ENCODE measurements around the gene ADARB2. TPM values are rescaled to one million over a fixed set of nuclear protein-coding genes. Genes with fewer than 3 reads are reported as not detected.

Gene ADARB2
- total and polyA plus RNA-seq, 4 donors = 0.55 to 0.70 (median 0.59) TPM; not detected in 1

GRCh38 chr10:1465993-1466764, 271.1 kb downstream of the ADARB2 start:
- H3K9me3 ChIP-seq (ENCODE audit: control insufficient read depth in 4 of 4, low read length in 3 of 4) = peaks cover 0 to 2% (median 0%) of the 10 kb centered on the region in 4 donors
- TF ChIP-seq FOXA2 (IDR thresholded peaks at IDR 0.05) (no peak), HNF4A (conservative IDR thresholded peaks at IDR 0.05) (peak; percentile 42 to 45), ZBTB33 (IDR thresholded peaks at IDR 0.05) (no peak)
- no peak overlapping the region for H3K4me3 ChIP-seq (ENCODE audit: low read depth in 1 of 3, low read length in 3 of 3)
- H3K27ac ChIP-seq (ENCODE audit: low read depth in 1 of 2, low read length in 2 of 2) = no peak overlapping the region
- 53% methylated on average over 19 of the region's 19 CpGs for WGBS
- no peak overlapping the region for H3K9ac ChIP-seq (ENCODE audit: low read depth in 1 of 2, low read length in 2 of 2)
- peaks cover 0 to 3% (median 0%) of the 10 kb centered on the region in 4 donors for H3K27me3 ChIP-seq (ENCODE audit: control insufficient read depth in 4 of 4, insufficient read depth in 4 of 4, low read length in 3 of 4)
- no peaks in the 10 kb centered on the region for H3K36me3 ChIP-seq (ENCODE audit: control insufficient read depth in 4 of 4, insufficient read depth in 3 of 4, low read depth in 1 of 4, low read length in 3 of 4)
- no peaks in the 10 kb centered on the region for H3K4me1 ChIP-seq (ENCODE audit: control insufficient read depth in 4 of 4, insufficient read depth in 4 of 4, low read length in 3 of 4)
- DNase-seq (ENCODE audit: low spot score) = no peak

- H3K27me3 ChIP-seq (ENCODE audit: control insufficient read depth in 4 of 4, insufficient read depth in 4 of 4, low read length in 3 of 4) = peaks cover 0 to 3% (median 0%) of the 10 kb centered on the region in 4 donors
- TF ChIP-seq REST (IDR thresholded peaks at IDR 0.05) (no peak), ZBTB33 (IDR thresholded peaks at IDR 0.05) (no peak), SP1 (IDR thresholded peaks at IDR 0.05) (no peak), JUND (IDR thresholded peaks at IDR 0.05) (no peak), FOXA1 (IDR thresholded peaks at IDR 0.05) (no peak), HNF4A (conservative IDR thresholded peaks at IDR 0.05) (no peak), NR2F2 (IDR thresholded peaks at IDR 0.05) (no peak), GABPA (IDR thresholded peaks at IDR 0.05 in 1 of 2, conservative IDR thresholded peaks at IDR 0.05 in 1 of 2) (no peak), RAD21 (IDR thresholded peaks at IDR 0.05) (no peak), HNF4G (IDR thresholded peaks at IDR 0.05) (no peak), EGR1 (IDR thresholded peaks at IDR 0.05; ENCODE audit: low read depth in 2 of 2) (no peak), RXRA (IDR thresholded peaks at IDR 0.05) (no peak), CTCF (IDR thresholded peaks at IDR 0.05; ENCODE audit: low read depth, low read length, missing input control) (no peak)
- TF ChIP-seq, protein P1, sequence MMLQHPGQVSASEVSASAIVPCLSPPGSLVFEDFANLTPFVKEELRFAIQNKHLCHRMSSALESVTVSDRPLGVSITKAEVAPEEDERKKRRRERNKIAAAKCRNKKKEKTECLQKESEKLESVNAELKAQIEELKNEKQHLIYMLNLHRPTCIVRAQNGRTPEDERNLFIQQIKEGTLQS (IDR thresholded peaks at IDR 0.05) = no peak
- TF ChIP-seq, protein P2, sequence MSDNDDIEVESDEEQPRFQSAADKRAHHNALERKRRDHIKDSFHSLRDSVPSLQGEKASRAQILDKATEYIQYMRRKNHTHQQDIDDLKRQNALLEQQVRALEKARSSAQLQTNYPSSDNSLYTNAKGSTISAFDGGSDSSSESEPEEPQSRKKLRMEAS (IDR thresholded peaks at IDR 0.05) = no peak
- 78% methylated on average over 19 of the region's 19 CpGs for WGBS
These were observed 271.9 kb downstream of the ADARB2 start for GRCh38 chr10:1465418-1465911.

More at GRCh38 chr10:1465418-1465911, 271.9 kb downstream of the ADARB2 start:
- Histone ChIP-seq H3K9ac (ENCODE audit: low read depth in 1 of 2, low read length in 2 of 2) (no peak overlapping the region), H3K4me1 (ENCODE audit: control insufficient read depth in 4 of 4, insufficient read depth in 4 of 4, low read length in 3 of 4) (no peaks in the 10 kb centered on the region), H3K4me3 (ENCODE audit: low read depth in 1 of 3, low read length in 3 of 3) (no peak overlapping the region), H3K9me3 (ENCODE audit: control insufficient read depth in 4 of 4, low read length in 3 of 4) (peaks cover 0 to 2% (median 0%) of the 10 kb centered on the region in 4 donors), H3K27ac (ENCODE audit: low read depth in 1 of 2, low read length in 2 of 2) (no peak overlapping the region), H3K36me3 (ENCODE audit: control insufficient read depth in 4 of 4, insufficient read depth in 3 of 4, low read depth in 1 of 4, low read length in 3 of 4) (no peaks in the 10 kb centered on the region)
- no peak for DNase-seq (ENCODE audit: low spot score)
